ENCODE data around the gene RTN4RL1.

RTN4RL1 gene

DNA sequence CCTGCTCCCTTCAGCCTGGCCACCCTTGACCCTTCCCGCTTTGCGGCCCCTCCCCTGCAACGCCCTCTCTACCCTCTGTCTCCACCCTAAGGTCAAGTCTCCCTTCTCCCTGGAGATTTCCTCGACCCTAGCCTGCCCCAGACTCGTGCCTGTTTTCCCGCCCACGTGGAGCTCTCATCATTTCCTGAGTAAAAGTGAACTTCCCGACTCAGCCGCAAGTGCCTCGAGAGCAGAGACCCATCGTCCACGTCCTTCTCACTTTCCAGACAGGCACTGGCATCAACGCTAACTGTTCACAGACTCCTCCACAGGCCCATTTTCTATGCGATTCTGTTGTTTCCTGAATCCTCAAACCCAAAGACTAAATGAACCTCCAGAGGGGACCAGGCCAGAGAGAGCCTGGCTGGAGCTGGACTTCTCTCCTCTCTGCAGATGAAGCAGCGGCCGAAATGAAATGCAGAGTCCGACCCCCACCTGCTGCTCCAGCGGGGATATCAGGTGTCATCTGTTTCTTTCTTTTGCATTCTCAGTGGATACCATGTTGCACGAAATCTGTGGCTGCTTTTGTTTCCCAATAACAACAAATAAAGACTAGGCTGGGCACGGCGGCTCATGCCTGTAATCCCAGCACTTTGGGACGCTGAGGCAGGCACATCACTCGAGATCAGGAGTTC lies 52.5 kb downstream of the RTN4RL1 start:
- DNase-seq: peak; percentile 38

- DNase-seq: no peak
Measured at GRCh38 chr17:1970843-1971384, 54.2 kb downstream of the RTN4RL1 start.

- no peak for DNase-seq
Measured at GRCh38 chr17:1969712-1970111, 55.4 kb downstream of the RTN4RL1 start.

DNA sequence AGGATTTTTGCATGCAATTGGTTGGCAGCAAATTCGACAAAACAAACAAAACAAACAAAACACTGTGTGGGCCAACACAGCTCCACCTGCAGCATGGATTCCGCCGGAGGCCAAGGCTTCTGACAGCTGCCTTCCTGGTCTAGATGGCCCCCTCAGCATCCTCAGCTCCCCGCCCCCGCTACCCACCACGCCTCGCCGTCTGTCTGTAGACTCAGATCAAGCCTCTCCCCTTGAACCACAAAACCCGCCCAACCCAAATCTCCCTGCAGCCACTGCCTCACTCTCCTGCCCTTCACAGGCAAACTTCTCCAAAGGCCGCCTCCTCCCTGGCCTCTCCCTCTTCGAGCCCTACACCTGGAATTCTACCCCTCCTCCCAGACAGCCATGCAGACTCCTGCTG lies 57.9 kb downstream of the RTN4RL1 start:
- DNase-seq: peak; percentile 6

DNA sequence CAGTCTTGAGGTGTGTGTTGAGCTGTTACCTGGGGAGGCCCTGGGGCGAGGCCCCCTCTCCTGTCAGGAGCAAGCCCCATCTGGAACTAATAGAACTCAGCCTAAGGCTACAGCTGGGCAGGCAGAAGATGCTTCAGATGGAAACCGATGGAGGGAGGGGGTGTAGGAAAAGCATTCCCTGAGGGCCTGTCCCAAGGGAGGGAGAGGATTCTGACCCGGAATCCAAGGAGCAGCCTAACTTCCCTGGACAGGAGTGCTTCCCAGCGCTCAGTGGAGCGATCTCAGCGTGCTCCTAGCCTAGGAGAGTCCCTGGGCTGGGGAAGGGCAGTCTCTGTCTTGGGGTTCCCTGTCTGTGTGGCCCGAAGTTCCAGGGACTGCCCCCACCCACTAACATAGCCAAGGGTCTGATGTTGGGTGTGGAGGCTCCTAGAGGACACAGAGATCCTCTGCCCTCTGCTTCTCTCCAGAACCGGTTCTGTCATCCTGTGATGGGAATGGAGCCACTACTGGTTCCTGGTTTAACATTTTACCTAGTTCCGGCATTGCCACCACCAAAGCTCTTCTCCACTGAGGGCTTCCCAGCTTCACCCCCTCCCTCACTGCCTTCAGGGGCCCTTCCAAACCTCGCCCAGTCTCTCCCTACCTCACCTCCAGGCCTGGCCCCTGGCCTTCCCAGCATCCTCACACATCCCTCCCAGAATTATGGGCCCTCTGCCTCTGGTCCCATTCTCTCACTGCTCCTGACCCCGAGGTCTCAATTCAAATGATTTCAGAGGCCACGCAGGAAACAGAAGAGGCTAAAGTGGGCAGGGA lies 58.7 kb downstream of the RTN4RL1 start:
- DNase-seq: no peak

GRCh38 chr17:1965556-1966273 lies 59.4 kb downstream of the RTN4RL1 start:
- no peak for DNase-seq

DNA sequence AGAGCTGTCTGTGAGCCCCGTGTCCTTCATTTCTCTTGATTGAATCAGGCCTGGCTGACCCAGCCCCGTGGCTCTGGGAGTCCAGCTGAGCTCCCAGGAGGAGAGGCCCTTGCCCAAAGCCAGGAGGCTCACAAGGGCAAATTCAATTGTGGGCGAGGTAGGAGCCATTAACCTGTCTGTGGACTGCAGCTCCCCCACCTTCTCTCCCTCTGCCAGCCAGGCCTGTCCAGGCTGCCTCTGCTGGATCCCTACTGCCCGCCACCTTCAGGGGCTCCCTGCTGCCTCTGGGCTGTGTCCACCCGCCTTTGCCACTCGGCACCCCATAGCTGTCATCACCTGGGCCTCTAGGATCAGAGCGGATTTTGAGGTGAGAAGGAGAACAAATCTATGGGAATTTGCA lies 61.9 kb downstream of the RTN4RL1 start:
- DNase-seq: no peak

- DNase-seq: no peak
Measured at GRCh38 chr17:1961189-1961588, 63.9 kb downstream of the RTN4RL1 start.

GRCh38 chr17:1960545-1960912 lies 64.6 kb downstream of the RTN4RL1 start:
- no peak for DNase-seq

DNA sequence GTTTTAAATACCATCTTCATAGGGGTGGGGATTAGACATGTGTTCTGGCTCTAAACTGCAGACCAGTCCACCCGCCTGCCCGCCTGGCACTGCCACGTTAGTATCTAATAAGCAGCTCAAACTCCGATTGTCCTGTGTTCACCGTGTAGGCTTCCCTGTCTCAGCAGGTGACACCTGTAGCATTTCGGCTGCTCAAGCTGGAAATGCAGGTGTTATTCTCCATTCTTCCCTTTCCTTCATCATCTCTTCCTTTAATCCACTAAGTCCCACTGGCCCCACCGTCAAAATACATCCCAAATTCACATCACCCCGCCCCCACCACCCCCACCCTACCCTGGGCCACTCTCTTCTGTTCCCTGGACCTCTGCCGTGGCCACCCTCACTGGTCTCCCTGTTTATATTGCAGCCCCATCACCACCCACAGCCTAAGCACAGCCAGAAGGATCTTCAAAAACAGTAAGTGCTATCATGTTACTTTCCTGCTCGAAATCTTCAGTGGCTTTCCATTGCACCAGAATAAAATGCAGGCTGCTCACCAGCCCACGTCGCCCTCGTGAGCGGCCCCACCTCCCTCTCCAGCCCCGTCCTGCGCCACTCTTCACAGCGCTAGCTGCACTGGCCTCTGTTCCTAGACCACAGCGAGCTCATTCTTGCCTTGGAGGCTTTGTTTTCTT lies 65.1 kb downstream of the RTN4RL1 start:
- no peak for DNase-seq

GRCh38 chr17:1958134-1958881 lies 66.8 kb downstream of the RTN4RL1 start:
- DNase-seq: no peak

DNA sequence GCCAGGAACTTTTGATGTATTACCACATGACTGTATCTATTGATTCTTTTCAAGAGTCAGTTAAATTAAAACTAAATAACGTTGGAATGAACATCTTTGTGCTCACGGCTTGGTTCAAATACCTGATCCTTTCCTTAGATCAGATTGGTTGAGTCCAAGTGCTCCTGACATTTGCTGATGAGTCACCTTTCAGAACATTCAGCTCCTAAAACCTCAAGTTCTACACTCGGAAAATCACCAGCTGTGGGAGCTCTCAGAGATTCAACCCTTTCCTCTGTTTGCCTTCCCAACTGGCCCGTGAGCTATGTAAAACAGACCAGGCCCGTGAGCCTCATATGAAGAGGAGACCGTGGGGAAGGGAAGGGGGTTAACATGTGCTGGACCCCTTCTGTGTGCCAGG lies 68.1 kb downstream of the RTN4RL1 start:
- no peak for DNase-seq

DNA sequence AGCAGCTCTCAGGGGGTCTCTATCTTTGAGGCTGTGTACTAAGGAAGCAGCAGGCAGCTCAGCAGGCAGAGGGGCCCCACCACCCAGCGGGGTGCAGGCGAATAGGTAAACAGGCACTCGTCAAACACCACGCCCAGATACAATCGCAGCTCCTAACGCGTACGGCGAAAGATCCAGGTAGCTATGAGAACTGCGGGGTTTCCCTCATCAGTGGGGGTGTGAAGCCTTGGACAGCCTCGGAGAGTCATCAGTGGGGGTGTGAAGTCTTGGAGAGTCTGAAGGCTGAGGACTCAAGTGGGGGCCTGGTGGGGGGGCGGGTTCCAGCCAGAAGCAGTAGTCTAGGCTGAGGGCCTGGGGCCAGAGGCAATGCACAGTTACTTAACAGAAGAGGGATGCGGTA lies 69.0 kb downstream of the RTN4RL1 start:
- no peak for DNase-seq

DNA sequence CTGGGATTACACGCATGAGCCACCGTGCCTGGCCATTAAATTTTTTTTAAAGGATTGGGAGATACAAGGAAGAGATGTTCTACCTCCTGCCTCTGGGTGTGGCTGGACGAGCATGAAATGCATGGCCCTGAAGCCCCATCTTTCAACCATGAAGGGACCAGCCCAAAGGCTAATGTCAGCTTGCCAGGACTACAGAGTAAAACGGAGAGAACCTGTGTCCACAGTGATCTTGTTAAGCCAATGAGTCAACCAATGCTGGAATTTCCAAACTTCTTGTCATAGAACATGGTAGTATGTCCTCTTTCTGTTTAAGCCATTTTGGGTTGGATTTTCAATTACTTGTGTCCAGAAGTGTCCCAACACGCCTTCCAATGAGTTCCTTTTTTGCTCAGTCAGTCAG lies 71.3 kb downstream of the RTN4RL1 start:
- no peak for DNase-seq

- DNase-seq: no peak
Measured at GRCh38 chr17:1951920-1952319, 73.2 kb downstream of the RTN4RL1 start.

DNA sequence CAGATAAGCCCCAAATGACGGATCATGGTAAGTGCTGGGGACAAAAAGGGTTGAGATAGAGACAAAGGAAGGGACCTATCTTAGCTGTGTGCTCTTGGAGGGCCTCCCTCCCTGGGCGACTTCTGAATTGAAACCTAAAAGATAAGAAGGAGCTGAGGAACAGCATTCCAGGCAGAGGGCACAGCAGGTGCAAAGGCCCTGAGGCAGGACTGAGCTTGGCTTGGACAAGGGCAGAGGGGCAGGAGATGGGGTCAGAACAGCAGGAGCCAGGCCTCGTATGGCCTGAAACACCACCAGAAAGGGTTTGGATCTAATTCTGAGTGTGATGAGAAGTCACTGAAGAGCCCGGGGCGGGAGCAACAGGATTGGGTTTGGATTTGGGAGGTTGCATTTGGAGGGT lies 75.4 kb downstream of the RTN4RL1 start:
- no peak for DNase-seq

- no peak for DNase-seq
Measured at GRCh38 chr17:1948517-1948825, 76.7 kb downstream of the RTN4RL1 start.

DNA sequence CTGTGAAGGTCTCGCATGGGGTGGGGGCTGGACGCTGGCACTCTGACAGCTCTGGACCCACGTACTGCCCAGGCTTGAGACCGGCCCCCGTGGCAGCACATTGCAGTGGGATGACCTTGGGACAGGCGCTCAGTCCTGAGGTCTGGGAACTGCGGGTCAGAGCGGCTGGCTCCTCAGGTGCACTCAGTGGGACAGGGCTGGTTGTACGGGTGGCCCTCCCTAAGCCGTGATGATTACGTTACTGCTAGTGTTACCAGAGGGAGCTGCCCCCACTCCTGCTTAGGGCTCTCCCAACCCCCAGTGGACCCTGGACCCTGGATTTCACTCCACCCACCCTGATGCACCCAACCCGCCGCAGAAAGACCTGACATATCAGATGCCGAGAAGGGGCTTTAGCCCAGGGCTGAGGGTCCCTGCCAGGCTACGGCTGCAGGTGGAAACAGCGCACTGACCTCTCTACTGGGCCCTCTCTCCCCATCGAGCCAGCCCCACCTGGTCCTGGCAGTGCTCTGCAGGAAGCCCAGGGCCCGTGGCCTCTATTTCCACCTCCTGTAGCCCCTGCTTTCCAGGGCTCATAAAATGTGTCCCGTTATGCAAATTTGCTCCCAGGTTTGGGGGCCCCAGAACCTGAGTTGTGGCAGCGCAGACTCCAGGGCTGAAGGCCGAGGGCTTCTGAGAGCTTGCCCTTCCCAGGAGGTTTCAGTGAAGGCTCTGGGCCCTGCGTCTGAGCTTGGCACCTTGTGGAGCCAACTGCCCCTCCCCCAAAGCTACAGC lies 77.2 kb downstream of the RTN4RL1 start:
- no peak for DNase-seq

DNA sequence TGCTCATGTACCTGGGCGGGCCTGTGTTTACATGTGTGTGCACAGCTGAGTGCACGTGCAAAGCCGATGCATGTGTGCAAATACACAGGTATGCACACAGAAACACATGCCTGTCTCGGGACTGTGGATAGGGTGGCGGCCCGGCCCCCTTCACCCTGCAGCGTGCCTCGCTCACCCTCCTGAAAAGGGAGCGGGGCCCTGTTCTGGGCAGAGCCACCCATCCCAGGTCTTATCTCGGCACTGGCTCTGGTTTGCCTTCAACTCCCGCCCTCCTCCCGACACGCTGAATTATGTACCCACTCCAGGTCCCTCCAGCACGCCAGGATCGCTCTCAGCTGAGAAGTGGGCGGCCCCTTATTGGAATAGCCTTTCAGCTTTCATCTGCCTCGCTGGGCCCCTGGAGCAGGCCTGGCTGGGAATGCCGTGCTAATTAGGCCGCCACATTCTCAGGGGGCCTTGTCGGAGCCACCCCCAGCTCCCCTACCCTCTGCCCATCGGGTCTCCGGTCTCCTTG lies 77.8 kb downstream of the RTN4RL1 start:
- DNase-seq: no peak

GRCh38 chr17:1946021-1946932 lies 78.9 kb downstream of the RTN4RL1 start:
- no peak for DNase-seq

Data from SHP77 treated with DMSO at 0.1 percent for 48 hours (cell line).